ENCODE measurements around the gene RPL14.

RPL14 gene

GRCh38 chr3:40464339-40465110 lies 7.4 kb downstream of the RPL14 start:
- DNase-seq, result no peak

GRCh38 chr3:40465111-40465407 lies 7.9 kb downstream of the RPL14 start:
- DNase-seq, result no peak

GRCh38 chr3:40465456-40465855 lies 8.3 kb downstream of the RPL14 start:
- DNase-seq, result no peak

GRCh38 chr3:40468018-40468417 lies 10.9 kb downstream of the RPL14 start:
- DNase-seq, result no peak

GRCh38 chr3:40470701-40471100 lies 13.6 kb downstream of the RPL14 start:
- no peak for DNase-seq

DNA sequence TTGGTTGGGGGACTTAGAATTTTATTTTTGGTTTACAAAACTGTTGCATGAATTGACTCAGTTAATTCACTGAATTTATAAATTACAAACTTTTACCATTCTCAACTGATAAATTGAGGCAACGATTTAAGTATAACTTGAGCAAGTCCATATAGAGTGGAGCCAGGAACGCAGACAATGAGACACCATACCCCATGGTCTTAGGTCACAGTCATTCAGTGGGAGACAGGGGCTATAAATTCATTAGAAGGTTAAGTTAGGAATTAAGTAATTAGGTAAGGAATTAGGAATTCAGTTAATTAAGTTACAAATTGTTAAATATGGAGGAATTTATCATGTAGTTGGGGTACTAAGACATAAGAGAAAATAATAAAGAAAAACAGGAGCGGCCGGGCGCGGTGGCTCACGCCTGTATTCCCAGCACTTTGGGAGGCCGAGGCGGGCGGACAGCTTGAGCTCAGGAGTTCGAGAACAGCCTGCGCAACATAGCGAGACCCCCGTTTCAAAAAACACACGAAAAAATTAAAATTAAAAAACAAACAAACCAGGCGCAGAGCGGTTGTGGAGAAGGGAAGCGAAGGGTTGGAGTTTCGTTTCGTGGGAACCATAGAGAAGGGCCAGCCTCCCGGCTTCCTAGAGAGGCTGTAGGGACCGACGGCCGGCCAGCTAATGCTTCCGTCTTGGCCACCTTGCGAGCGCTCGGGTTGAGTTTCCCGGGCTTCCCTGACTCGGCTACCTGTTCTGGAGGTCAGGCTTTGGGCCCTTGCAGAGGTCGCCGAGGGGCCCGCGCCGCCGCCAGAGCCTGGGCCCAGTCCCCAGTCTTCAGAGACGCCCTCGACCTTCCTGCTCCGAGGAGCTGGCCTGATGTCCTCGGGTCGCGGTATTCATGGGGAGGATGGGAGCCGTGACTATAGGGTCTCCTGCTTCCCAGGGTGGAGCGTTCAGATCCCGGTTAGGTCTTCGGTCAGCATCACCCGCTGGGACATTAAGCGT lies 19.6 kb downstream of the RPL14 start, which contains the start of gene ZNF619:
TSS of gene ZNF619 (plus strand) at position 645 of the 993 bp plus-strand sequence. CDS start 858 bp downstream, outside the sequence.
- peak; percentile 53 for DNase-seq

GRCh38 chr3:40477666-40478065 lies 20.5 kb downstream of the RPL14 start:
- no peak for DNase-seq

GRCh38 chr3:40487172-40487571 lies 30.0 kb downstream of the RPL14 start:
- no peak for DNase-seq

DNA sequence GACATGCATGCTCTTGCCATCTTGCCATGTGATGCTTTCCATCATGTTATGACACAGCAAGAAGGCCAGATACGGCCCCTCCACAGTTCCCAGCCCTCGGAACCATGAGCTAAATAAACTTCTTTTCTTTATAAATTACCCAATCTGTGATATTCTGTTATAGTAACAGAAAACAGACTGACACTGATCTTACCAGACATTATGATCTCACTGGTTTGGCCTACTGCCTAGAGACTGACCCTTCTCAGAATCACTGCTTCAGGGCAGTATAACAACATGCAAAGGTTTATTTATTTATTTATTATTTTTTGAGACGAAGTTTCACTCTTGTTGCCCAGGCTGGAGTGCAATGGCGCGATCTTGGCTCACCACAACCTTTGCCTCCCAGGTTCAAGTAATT lies 33.8 kb downstream of the RPL14 start:
- DNase-seq, result no peak

GRCh38 chr3:40494698-40495097 lies 37.6 kb downstream of the RPL14 start:
- DNase-seq, result no peak

- no peak for DNase-seq
Observed at GRCh38 chr3:40497288-40497687, 40.1 kb downstream of the RPL14 start.

DNA sequence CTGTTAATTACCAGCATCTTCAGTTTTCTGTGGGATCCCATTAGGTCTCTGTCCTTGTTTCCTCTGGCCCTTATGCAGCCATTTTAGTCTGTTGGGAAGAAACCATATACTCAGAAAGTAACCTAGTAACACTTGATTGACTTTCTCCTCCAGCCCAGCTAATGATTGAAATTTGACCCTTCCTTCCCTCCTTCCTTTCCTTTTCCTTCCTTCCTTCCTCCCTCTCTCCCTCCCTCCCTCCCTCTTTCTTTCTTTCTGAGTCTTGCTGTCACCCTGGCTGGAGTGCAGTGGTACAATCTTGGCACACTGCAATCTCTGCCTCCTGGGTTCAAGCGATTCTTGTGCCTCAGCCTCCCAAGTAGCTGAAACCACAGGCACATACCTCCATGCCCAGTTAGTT lies 42.8 kb downstream of the RPL14 start:
- DNase-seq, result no peak

GRCh38 chr3:40502034-40502433 lies 44.9 kb downstream of the RPL14 start:
- no peak for DNase-seq

- DNase-seq, result no peak
Observed at GRCh38 chr3:40504636-40505430, 47.7 kb downstream of the RPL14 start.

DNA sequence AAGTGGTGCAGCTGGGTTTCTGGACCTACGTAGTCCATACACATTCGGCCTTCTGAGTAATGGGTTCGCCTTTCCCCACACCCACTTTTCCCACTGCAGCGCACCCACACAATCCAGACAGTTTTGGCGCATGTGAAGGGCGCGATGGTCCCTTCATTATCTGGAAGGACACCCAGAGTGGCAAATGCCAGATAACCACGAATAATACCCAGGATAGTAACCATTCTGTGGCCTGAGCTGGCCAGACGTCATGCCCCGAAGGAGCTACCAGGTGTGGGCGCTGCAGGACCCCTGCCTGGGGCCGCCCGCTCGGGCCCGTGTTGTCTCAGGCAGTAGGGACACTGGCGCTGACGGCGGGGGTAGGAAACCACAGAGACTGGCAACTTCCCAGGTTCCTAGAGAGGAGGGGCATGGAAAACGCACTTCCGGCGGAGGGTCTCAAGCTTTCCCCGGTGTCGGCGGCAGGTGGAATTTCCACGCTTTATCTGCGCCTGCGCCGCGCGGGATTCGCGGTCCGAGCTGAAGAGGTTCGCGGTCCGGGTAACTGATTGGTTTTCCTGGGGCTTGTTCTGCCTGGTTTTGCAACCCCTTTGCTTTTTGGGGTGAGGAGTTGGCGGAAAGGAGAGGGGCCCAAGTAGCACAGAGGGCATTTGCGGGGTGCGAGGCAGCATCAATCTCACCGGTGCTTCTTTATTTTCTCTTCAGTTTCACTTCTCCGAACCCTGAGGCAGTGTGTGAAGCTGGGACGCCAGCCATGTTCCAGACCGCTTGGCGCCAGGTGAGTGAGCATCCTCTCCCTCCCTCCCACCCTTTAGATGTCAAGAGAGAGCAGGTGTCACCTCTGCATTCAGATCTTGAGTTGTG lies 48.7 kb downstream of the RPL14 start, which contains the start of gene ZNF620:
TSS of gene ZNF620 (plus strand) at position 441 of the 864 bp plus-strand sequence. CDS start at position 755, 314 bp downstream.
- DNase-seq, result peak; percentile 63

GRCh38 chr3:40511031-40511718 lies 54.0 kb downstream of the RPL14 start:
- DNase-seq, result no peak

DNA sequence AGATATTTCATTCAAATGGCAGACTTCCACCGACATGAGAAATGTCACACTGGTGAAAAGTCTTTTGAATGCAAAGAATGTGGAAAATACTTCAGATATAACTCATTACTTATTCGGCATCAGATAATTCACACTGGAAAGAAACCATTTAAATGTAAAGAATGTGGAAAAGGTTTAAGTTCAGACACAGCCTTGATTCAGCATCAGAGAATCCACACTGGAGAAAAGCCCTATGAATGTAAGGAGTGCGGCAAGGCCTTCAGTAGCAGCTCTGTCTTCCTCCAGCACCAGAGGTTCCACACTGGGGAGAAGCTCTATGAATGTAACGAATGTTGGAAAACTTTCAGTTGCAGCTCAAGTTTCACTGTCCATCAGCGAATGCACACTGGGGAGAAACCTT lies 59.1 kb downstream of the RPL14 start:
- DNase-seq, result no peak

DNA sequence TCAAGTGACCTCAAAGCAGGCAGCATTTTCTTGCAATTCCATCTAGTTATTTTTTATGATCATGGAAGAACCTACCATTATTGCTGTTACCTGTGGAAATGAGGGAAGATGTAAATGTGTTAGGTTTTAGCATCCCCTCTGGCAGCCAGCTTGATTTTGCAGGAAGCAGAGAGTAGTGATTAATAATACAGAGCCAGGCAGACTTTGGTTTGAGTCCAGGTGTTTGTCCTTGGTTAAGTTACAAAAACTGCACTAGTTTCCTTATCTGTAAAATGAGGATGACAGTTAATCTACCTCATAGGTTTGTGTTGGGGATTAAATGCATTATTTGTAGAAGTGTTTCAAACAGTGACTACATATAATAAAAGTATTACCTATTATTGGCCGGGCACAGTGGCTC lies 60.9 kb downstream of the RPL14 start:
- DNase-seq, result no peak

Data from GDM1 (cell line).